Cardiac muscle cell (in vitro differentiated cells and primary cell): ENCODE data around the gene CREB5. TPM values are rescaled to one million over a fixed set of nuclear protein-coding genes. Genes with fewer than 3 reads are reported as not detected.
A peak's percentile ranks its signal among the peaks of the same experiment; 100 is the strongest.
"Not testable (repeated sequence)": the region's sequence is repeated elsewhere in the genome, so short reads cannot be mapped to it uniquely, and the experiment has no call there.

Experiments
- DNase-seq, 2 donors: peaks; one replicate each; pipeline versions ENCODE4 v3.0.0 to v3.0.0-alpha.2; 2010 to 2017; ENCODE audit warnings: low read depth in 1 of 2, low spot score in 1 of 2
- H3K27ac ChIP-seq: fragments of 200-600 bp; sonication (generic); 2 replicates; pipeline ENCODE4 v1.5.1; 2016
- H3K27me3 ChIP-seq: fragments of 200-600 bp; sonication (generic); 2 replicates; pipeline ENCODE4 v1.6.0; 2016; ENCODE audit warnings: control low read depth
- H3K36me3 ChIP-seq: fragments of 200-600 bp; sonication (generic); 2 replicates; pipeline ENCODE4 v1.5.1; 2016; ENCODE audit warnings: control low read depth
- H3K4me1 ChIP-seq: fragments of 200-600 bp; sonication (generic); 2 replicates; pipeline ENCODE4 v1.8.1; 2017; ENCODE audit warnings: low read depth, mild to moderate bottlenecking, mixed run types
- H3K4me3 ChIP-seq: fragments of 200-600 bp; sonication (generic); 2 replicates; pipeline ENCODE4 v1.5.1; 2016; ENCODE audit warnings: mild to moderate bottlenecking
- H3K9me3 ChIP-seq: fragments of 200-600 bp; sonication (generic); 2 replicates; pipeline ENCODE4 v1.5.1; 2017; ENCODE audit warnings: low read depth, mild to moderate bottlenecking, control low read depth
- CTCF ChIP-seq: IDR thresholded peaks from 2 replicates; pipeline ENCODE4 v1.5.1; 2012; ENCODE audit warnings: low read depth, mild to moderate bottlenecking, low read length
- polyA plus RNA-seq: library from polyadenylated mRNA; unstranded; fragments of >200 nt; fragmentation: Nextera tagmentation; extraction: Ambion mirVana; gene quantifications from 2 replicates; pipeline ENCODE4 v1.2.1, GENCODE V29; 2016
- total RNA-seq: library from RNA; depleted of rRNA; stranded (reverse); fragments of >200 nt; gene quantifications from 2 replicates; pipeline ENCODE4 v1.2.3, GENCODE V29; 2016

The CREB5 gene
- total and polyA plus RNA-seq, 2 experiments from 2014 or later = 4.6 TPM

- peak in 1 of 2 donors; percentile 46 for DNase-seq
- no peak overlapping the region for H3K4me3 ChIP-seq
- no peak overlapping the region for H3K27ac ChIP-seq
- TF ChIP-seq CTCF = no peak
- H3K36me3 ChIP-seq = no peaks in the 10 kb centered on the region
- H3K4me1 ChIP-seq = peaks cover 6% of the 10 kb centered on the region
- no peaks in the 10 kb centered on the region for H3K27me3 ChIP-seq
- H3K9me3 ChIP-seq = no peaks in the 10 kb centered on the region
Measured at GRCh38 chr7:28395831-28396230, 16.5 kb upstream of the CREB5 start.

- Histone ChIP-seq H3K27ac (no peak overlapping the region), H3K9me3 (no peaks in the 10 kb centered on the region), H3K4me1 (peaks cover 6% of the 10 kb centered on the region), H3K36me3 (no peaks in the 10 kb centered on the region), H3K4me3 (no peak overlapping the region), H3K27me3 (no peaks in the 10 kb centered on the region)
- no peak for DNase-seq
- TF ChIP-seq CTCF = no peak
Measured at GRCh38 chr7:28397141-28397540, 15.2 kb upstream of the CREB5 start.

- peaks cover 14% of the 10 kb centered on the region for H3K27me3 ChIP-seq
- no peak for TF ChIP-seq CTCF
Measured at GRCh38 chr7:28400838-28401360, 11.4 kb upstream of the CREB5 start.

GRCh38 chr7:28401567-28401966 lies 10.8 kb upstream of the CREB5 start:
- H3K4me1 ChIP-seq, H3K27ac ChIP-seq, DNase-seq, H3K4me3 ChIP-seq, H3K9me3 ChIP-seq, H3K36me3 ChIP-seq: not testable (repeated sequence)
- peaks cover 20% of the 10 kb centered on the region for H3K27me3 ChIP-seq

More at GRCh38 chr7:28400838-28401360, 11.4 kb upstream of the CREB5 start:
- no peaks in the 10 kb centered on the region for H3K36me3 ChIP-seq
- H3K9me3 ChIP-seq = no peaks in the 10 kb centered on the region
- peaks cover 6% of the 10 kb centered on the region for H3K4me1 ChIP-seq
- H3K4me3 ChIP-seq = no peak overlapping the region
- H3K27ac ChIP-seq = no peak overlapping the region
- no peak for DNase-seq

GRCh38 chr7:28405662-28406061 lies 6.7 kb upstream of the CREB5 start:
- Histone ChIP-seq H3K9me3 (no peaks in the 10 kb centered on the region), H3K4me1 (no peaks in the 10 kb centered on the region), H3K4me3 (no peak overlapping the region), H3K27me3 (peaks cover 36% of the 10 kb centered on the region), H3K36me3 (no peaks in the 10 kb centered on the region), H3K27ac (no peak overlapping the region)
- peak in 1 of 2 donors; percentile 97 for DNase-seq
- no peak for TF ChIP-seq CTCF

- Histone ChIP-seq H3K27me3 (peaks cover 42% of the 10 kb centered on the region), H3K9me3 (no peaks in the 10 kb centered on the region), H3K36me3 (no peaks in the 10 kb centered on the region), H3K4me3 (no peak overlapping the region), H3K4me1 (no peaks in the 10 kb centered on the region), H3K27ac (no peak overlapping the region)
- no peak for TF ChIP-seq CTCF
- DNase-seq = peak in 1 of 2 donors; percentile 36
Measured at GRCh38 chr7:28406192-28406591, 6.1 kb upstream of the CREB5 start.
